HG03066 (cell line): Measurements from ENCODE around the gene C1orf174.
A peak's percentile ranks its signal among the peaks of the same experiment; 100 is the strongest.

Experiments
- ATAC-seq: cut with Tn5 transposase; IDR thresholded peaks from one replicate; pipeline ENCODE4 v1.9.1; 2021; ENCODE audit warnings: low read depth; ENCODE audit not compliant: unreplicated experiment

The C1orf174 gene

GRCh38 chr1:3879099-3879498 is 21.0 kb downstream of the C1orf174 start:
- no peak for ATAC-seq

GRCh38 chr1:3876716-3877115 is 23.4 kb downstream of the C1orf174 start:
- no peak for ATAC-seq

GRCh38 chr1:3874736-3875135 is 25.3 kb downstream of the C1orf174 start:
- ATAC-seq: no peak

GRCh38 chr1:3872546-3872945 is 27.5 kb downstream of the C1orf174 start:
- ATAC-seq: no peak

GRCh38 chr1:3871451-3871805 is 28.6 kb downstream of the C1orf174 start:
- ATAC-seq: no peak

- ATAC-seq: no peak
Observed at GRCh38 chr1:3869751-3870301, 30.2 kb downstream of the C1orf174 start.

- no peak for ATAC-seq
Observed at GRCh38 chr1:3868464-3869006, 31.5 kb downstream of the C1orf174 start.

GRCh38 chr1:3865606-3866160 is 34.4 kb downstream of the C1orf174 start:
- ATAC-seq: no peak

GRCh38 chr1:3864884-3865283 is 35.2 kb downstream of the C1orf174 start:
- ATAC-seq: no peak

- ATAC-seq: no peak
Observed at GRCh38 chr1:3863231-3863935, 36.7 kb downstream of the C1orf174 start.

- no peak for ATAC-seq
Observed at GRCh38 chr1:3858231-3858981, 41.7 kb downstream of the C1orf174 start.

GRCh38 chr1:3857791-3858129 is 42.3 kb downstream of the C1orf174 start:
- ATAC-seq: no peak

GRCh38 chr1:3856923-3857790 is 42.9 kb downstream of the C1orf174 start, which contains the start of the genes CEP104 and DFFB:
CEP104 (minus strand) TSS chr1:3857211; CDS start chr1:3852407, 4,804 bp downstream.
DFFB (plus strand) TSS chr1:3857476; CDS start chr1:3857604, 128 bp downstream.
- ATAC-seq: peak; percentile 91

- no peak for ATAC-seq
Observed at GRCh38 chr1:3852711-3853485, 47.2 kb downstream of the C1orf174 start.

- no peak for ATAC-seq
Observed at GRCh38 chr1:3852091-3852490, 48.0 kb downstream of the C1orf174 start.

GRCh38 chr1:3851292-3851691 is 48.8 kb downstream of the C1orf174 start:
- ATAC-seq: no peak

GRCh38 chr1:3850857-3851256 is 49.2 kb downstream of the C1orf174 start:
- no peak for ATAC-seq

GRCh38 chr1:3847081-3847480 is 53.0 kb downstream of the C1orf174 start:
- no peak for ATAC-seq

- ATAC-seq: no peak
Observed at GRCh38 chr1:3846541-3846940, 53.5 kb downstream of the C1orf174 start.
